ENCODE results near the gene DIPK1B.

- no peak for TF ChIP-seq CTCF (IDR thresholded peaks at IDR 0.05)
- TF ChIP-seq POLR2A (IDR thresholded peaks at IDR 0.05): no peak
Measured at GRCh38 chr9:136714893-136715274, 2.5 kb downstream of the DIPK1B start.
